Epithelial cell of esophagus (primary cell): ENCODE results near the gene APBB2.

ENCODE experiments used
- DNase-seq: peaks from one replicate; pipeline ENCODE4 v3.0.0; 2010; ENCODE audit warnings: low read depth
- H3K4me3 ChIP-seq: 2 replicates; pipeline ENCODE4 v1.5.1; 2011; ENCODE audit warnings: mild to moderate bottlenecking, low read length, control low read depth
- CTCF ChIP-seq: IDR thresholded peaks from 2 replicates; pipeline ENCODE4 v1.5.1; 2011; ENCODE audit warnings: low read depth, mild to moderate bottlenecking, low read length, control low read depth, inconsistent platforms; ENCODE audit not compliant: insufficient read depth; ENCODE audit errors: missing control alignments

The APBB2 gene

DNA sequence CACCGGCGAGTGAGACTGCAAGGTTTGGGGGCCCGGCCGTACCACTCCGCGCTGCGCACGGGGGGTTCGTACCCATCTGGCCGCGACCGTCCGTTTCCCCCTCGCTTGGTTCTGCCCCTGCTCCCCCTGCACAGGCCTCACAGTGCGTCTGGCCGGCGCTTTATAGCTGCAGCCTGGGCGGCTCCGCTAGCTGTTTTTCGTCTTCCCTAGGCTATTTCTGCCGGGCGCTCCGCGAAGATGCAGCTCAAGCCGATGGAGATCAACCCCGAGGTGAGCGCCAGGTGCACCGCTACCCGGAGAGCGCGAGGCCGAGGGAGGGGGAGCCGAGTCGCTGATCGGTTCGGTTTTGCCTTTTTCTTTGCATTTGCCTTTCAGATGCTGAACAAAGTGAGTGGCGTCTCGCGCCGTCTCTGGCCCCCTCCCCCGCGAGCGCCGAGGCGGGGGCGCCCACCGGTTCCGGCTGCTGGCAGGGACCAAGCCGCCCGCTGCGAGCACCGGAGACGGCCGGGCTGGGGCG lies 42.5 kb upstream of the APBB2 start, which contains the start of gene UCHL1:
Gene UCHL1, plus strand, starts transcription at position 189 of the 517 bp plus-strand sequence. Its CDS starts 49 bp downstream, at position 238.
- DNase-seq, result no peak
- H3K4me3 ChIP-seq, result peak within 1 kb of the TSS; percentile 13
- TF ChIP-seq CTCF, result no peak

DNA sequence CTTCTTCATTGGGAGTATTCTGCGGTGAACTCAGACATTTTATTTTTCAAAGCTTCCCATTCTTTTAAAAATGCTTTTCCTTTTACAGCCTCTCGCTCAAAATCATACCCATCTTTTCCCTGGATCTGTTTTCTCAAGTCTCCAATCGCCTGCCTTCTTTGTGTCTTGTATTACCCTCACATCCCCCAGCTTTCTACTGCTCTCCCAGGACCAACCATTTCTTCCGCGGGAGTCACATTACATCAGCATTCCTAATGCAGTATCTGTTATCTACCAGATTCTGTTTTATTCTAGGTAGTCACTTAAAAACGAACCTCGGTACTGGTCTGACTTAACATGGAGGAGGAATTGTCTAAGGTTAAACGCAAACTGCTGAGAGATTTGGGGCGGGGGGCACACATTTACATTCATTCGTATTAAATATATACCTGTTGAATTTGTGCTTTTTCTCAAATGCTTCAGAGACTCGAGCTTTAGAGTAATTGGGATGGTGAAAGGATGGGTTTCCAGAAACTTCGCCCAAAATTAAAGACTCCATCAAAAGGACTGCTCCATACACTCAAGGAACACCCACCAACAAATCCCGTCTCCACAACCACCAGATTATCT lies 41.9 kb upstream of the APBB2 start:
- TF ChIP-seq CTCF, result no peak
- DNase-seq, result no peak
- H3K4me3 ChIP-seq, result no peak overlapping the region

GRCh38 chr4:41245983-41246382 lies 31.6 kb upstream of the APBB2 start:
- no peak for TF ChIP-seq CTCF
- DNase-seq, result no peak
- no peak overlapping the region for H3K4me3 ChIP-seq

- no peak overlapping the region for H3K4me3 ChIP-seq
- DNase-seq, result peak; percentile 49
- no peak for TF ChIP-seq CTCF
Measured at GRCh38 chr4:41241919-41242318, 27.6 kb upstream of the APBB2 start.

GRCh38 chr4:41236508-41236907 lies 22.2 kb upstream of the APBB2 start:
- no peak overlapping the region for H3K4me3 ChIP-seq
- TF ChIP-seq CTCF, result no peak

GRCh38 chr4:41236032-41236431 lies 21.7 kb upstream of the APBB2 start:
- no peak overlapping the region for H3K4me3 ChIP-seq
- TF ChIP-seq CTCF, result no peak
- no peak for DNase-seq

More at GRCh38 chr4:41236508-41236907, 22.2 kb upstream of the APBB2 start:
- no peak for DNase-seq

- TF ChIP-seq CTCF, result no peak
- no peak for DNase-seq
- no peak overlapping the region for H3K4me3 ChIP-seq
Measured at GRCh38 chr4:41232856-41233255, 18.5 kb upstream of the APBB2 start.
